Caco-2 (cell line): ENCODE measurements around the gene RAB3C. TPM values are rescaled to one million over a fixed set of nuclear protein-coding genes. Genes with fewer than 3 reads are reported as not detected.
"Not testable (repeated sequence)": the region's sequence is repeated elsewhere in the genome, so short reads cannot be mapped to it uniquely, and the experiment has no call there.

ENCODE experiments used
- BruUV-seq: library from RNA; stranded (reverse); fragments of 400-500 nt; replicated peaks from 2 replicates; lab custom pipeline; 2021; lab: Mats Ljungman, UMichigan
- CTCF ChIA-PET: fragments of 300-600 bp; sonication (Branson Sonifier 250); formaldehyde crosslinking; loops from one replicate; lab custom pipeline; 2022; ENCODE audit warnings: antibody characterized with exemption; lab: Charles Lee
- POLR2A ChIA-PET: fragments of 300-600 bp; sonication (Branson Sonifier 250); formaldehyde crosslinking; loops from one replicate; lab custom pipeline; 2022; ENCODE audit warnings: antibody characterized with exemption; lab: Charles Lee
- DNase-seq, 2 experiments: peaks; one replicate each; pipeline versions ENCODE4 v3.0.0 to v3.0.0-alpha.2; 2020 to 2022
- H3K27me3 ChIP-seq: replicated peaks from 2 replicates; pipeline ENCODE4 v1.6.0; 2011; ENCODE audit warnings: low read length; ENCODE audit not compliant: control insufficient read depth, insufficient read depth
- H3K36me3 ChIP-seq: 2 replicates; pipeline ENCODE4 v1.5.1; 2011; ENCODE audit warnings: low read length; ENCODE audit not compliant: control insufficient read depth, insufficient read depth
- H3K4me1 ChIP-seq: fragments of 250-450 bp; sonication (Bioruptor Pico); 2 replicates; pipeline ENCODE4 v1.5.1; 2020; ENCODE audit warnings: mild to moderate bottlenecking
- H3K4me3 ChIP-seq: 2 replicates; pipeline ENCODE4 v1.5.1; 2011; ENCODE audit warnings: low read depth, mild to moderate bottlenecking, control low read depth, low read length
- H3K9me3 ChIP-seq: fragments of 250-450 bp; sonication (Bioruptor Pico); 2 replicates; pipeline ENCODE4 v1.5.1; 2020; ENCODE audit warnings: mild to moderate bottlenecking, moderate library complexity
- H3K27ac Mint-ChIP-seq: one replicate; pipeline ENCODE4 v1.8.0; 2022; ENCODE audit warnings: mixed read lengths; ENCODE audit not compliant: unreplicated experiment
- H3K27me3 Mint-ChIP-seq: one replicate; pipeline ENCODE4 v1.8.0; 2022; ENCODE audit warnings: mixed read lengths; ENCODE audit not compliant: insufficient read depth, unreplicated experiment
- H3K36me3 Mint-ChIP-seq: one replicate; pipeline ENCODE4 v1.8.0; 2022; ENCODE audit warnings: mild to moderate bottlenecking, mixed read lengths; ENCODE audit not compliant: insufficient read depth, unreplicated experiment
- H3K4me1 Mint-ChIP-seq: one replicate; pipeline ENCODE4 v1.8.0; 2022; ENCODE audit warnings: low read depth, mixed read lengths; ENCODE audit not compliant: unreplicated experiment
- H3K4me3 Mint-ChIP-seq: one replicate; pipeline ENCODE4 v1.8.0; 2022; ENCODE audit warnings: mild to moderate bottlenecking, moderate library complexity, mixed read lengths; ENCODE audit not compliant: unreplicated experiment
- H3K9me3 Mint-ChIP-seq: one replicate; pipeline ENCODE4 v1.8.0; 2022; ENCODE audit warnings: mixed read lengths; ENCODE audit not compliant: unreplicated experiment
- CTCF ChIP-seq, 2 experiments: fragments of 200-600 bp in 1 of 2; IDR thresholded peaks; 1 replicate in 1 of 2; 2 replicates in 1 of 2; pipeline versions ENCODE4 v1.5.1 to v1.8.0; 2011 to 2022; ENCODE audit warnings: antibody characterized with exemption in 1 of 2, control low read depth in 1 of 2, inconsistent platforms in 1 of 2, low read depth in 1 of 2, low read length in 1 of 2, mild to moderate bottlenecking in 1 of 2, moderate library complexity in 1 of 2; ENCODE audit not compliant: insufficient read depth in 1 of 2, severe bottlenecking in 1 of 2, unreplicated experiment in 1 of 2
- intact Hi-C: fragments of 100-400 bp; cut with micrococcal nuclease; formaldehyde crosslinking; loops from one replicate; pipeline ENCODE4 v1.10.0; 2022; ENCODE audit not compliant: unreplicated experiment
- total RNA-seq: library from RNA; stranded (reverse); gene quantifications from 2 replicates; pipeline ENCODE4 v1.2.3, GENCODE V29; 2022

The RAB3C gene
- total RNA-seq, 1 experiment from 2014 or later: not detected

DNA sequence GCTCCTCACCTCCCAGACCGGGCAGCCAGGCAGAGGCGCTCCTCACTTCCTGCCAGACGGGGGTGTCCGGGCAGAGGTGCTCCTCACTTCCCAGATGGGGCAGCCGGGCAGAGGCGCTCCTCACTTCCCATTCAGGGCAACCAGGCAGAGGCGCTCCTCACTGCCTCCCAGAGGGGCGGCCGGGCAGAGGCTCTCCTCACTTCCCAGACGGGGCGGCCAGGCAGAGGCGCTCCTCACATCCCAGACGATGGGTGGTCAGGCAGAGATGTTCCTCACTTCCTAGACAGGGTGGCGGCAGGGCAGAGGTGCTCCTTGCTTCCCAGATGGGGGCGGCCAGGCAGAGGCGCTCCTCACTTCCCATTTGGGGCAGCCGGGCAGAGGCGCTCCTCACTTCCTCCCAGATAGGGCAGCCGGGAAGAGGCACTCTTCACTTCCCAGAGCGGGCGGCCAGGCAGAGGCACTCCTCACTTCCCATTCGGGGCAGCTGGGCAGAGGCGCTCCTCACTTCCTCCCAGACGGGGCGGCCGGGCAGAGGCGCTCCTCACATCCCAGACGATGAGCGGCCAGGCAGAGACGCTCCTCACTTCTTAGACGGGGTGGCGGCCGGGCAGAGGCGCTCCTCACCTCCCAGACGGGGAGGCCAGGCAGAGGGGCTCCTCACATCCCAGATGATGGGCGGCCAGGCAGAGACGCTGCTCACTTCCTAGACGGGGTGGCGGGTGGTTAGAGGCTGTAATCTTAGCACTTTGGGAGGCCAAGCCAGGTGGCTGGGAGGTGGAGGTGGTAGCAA lies 18.6 kb upstream of the RAB3C start:
- H3K27ac Mint-ChIP-seq, H3K4me3 ChIP-seq, H3K27me3 Mint-ChIP-seq, intact Hi-C loops, H3K9me3 Mint-ChIP-seq, H3K9me3 ChIP-seq, DNase-seq, H3K4me1 Mint-ChIP-seq, H3K27me3 ChIP-seq, CTCF ChIA-PET, H3K4me3 Mint-ChIP-seq, POLR2A ChIA-PET, H3K36me3 ChIP-seq, H3K36me3 Mint-ChIP-seq, BruUV-seq, H3K4me1 ChIP-seq: not testable (repeated sequence)

DNA sequence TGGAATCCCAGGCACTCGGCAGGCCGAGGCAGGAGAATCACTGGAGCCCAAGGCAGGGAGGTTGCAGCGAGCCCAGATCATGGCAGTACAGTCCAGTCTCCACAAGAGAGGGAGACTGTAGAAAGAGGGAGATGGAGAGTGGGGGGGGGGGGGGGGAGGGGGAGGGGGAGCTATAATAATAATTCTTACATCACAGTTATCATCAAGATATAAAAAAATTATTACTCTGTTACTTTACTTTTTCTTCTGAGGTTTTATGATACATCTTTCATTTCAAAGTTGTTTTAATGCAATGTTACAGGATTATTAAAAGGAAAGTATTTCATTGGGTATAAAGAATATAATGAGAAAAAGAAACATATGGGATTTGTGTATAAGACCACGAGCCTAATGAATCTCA lies 17.8 kb upstream of the RAB3C start:
- H3K4me3 Mint-ChIP-seq: no peak overlapping the region
- BruUV-seq: no TSS peak
- DNase-seq: no peak
- Histone ChIP-seq H3K27me3 (no peaks in the 10 kb centered on the region), H3K4me1 (0 out of 2 replicates have a peak, but pooled peaks cover 4% of the 10 kb centered on the region), H3K9me3 (peaks cover 3% of the 10 kb centered on the region; the same call in 1 of the 2 replicates), H3K36me3 (no peaks in the 10 kb centered on the region), H3K4me3 (no peak overlapping the region)
- no peaks in the 10 kb centered on the region for H3K27me3 Mint-ChIP-seq
- intact Hi-C loops: loop anchor here (5.0 kb wide), 1 partner anchor 68 kb away; no protein-coding TSS in a partner anchor
- no peak for TF ChIP-seq CTCF (IDR thresholded peaks at IDR 0.05; ENCODE audit: insufficient read depth in 1 of 2, low read depth in 1 of 2, low read length in 1 of 2, severe bottlenecking in 1 of 2, unreplicated experiment in 1 of 2)
- no peaks in the 10 kb centered on the region for H3K4me1 Mint-ChIP-seq
- peaks cover 6% of the 10 kb centered on the region for H3K9me3 Mint-ChIP-seq
- ChIA-PET POLR2A (no interaction called here), CTCF (no interaction called here)
- no peaks in the 10 kb centered on the region for H3K36me3 Mint-ChIP-seq
- no peak overlapping the region for H3K27ac Mint-ChIP-seq

GRCh38 chr5:58571501-58571900 lies 11.4 kb upstream of the RAB3C start:
- Histone ChIP-seq H3K4me3 (no peak overlapping the region), H3K9me3 (no peaks in the 10 kb centered on the region), H3K4me1 (0 out of 2 replicates have a peak, but pooled peaks cover 4% of the 10 kb centered on the region), H3K36me3 (no peaks in the 10 kb centered on the region), H3K27me3 (no peaks in the 10 kb centered on the region)
- no peak for DNase-seq
- no peak overlapping the region for H3K4me3 Mint-ChIP-seq
- no peaks in the 10 kb centered on the region for H3K4me1 Mint-ChIP-seq
- no peak overlapping the region for H3K27ac Mint-ChIP-seq
- intact Hi-C loops: no loop called here
- no peaks in the 10 kb centered on the region for H3K36me3 Mint-ChIP-seq
- H3K27me3 Mint-ChIP-seq: peaks cover 3% of the 10 kb centered on the region
- ChIA-PET CTCF (no interaction called here), POLR2A (no interaction called here)
- BruUV-seq: no TSS peak
- no peak for TF ChIP-seq CTCF (IDR thresholded peaks at IDR 0.05; ENCODE audit: insufficient read depth in 1 of 2, low read depth in 1 of 2, low read length in 1 of 2, severe bottlenecking in 1 of 2, unreplicated experiment in 1 of 2)
- H3K9me3 Mint-ChIP-seq: no peaks in the 10 kb centered on the region

DNA sequence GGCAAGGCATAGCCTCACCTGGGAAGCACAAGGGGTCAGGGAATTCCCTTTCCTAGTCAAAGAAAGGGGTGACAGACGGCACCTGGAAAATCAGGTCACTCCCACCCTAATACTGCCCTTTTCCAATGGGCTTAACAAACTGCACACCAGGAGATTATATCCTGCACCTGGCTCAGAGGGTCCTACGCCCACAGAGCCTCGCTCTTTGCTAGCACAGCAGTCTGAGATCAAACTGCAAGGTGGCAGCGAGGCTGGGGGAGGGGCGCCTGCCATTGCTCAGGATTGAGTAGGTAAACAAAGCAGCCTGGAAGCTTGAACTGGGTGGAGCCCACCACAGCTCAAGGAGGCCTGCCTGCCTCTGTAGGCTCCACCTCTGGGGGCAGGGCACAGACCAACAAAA lies 9.9 kb upstream of the RAB3C start:
- H3K27me3 ChIP-seq, H3K36me3 Mint-ChIP-seq, BruUV-seq, H3K9me3 ChIP-seq, H3K4me3 ChIP-seq, H3K4me3 Mint-ChIP-seq, H3K27me3 Mint-ChIP-seq, POLR2A ChIA-PET, H3K9me3 Mint-ChIP-seq, H3K27ac Mint-ChIP-seq, H3K4me1 ChIP-seq, H3K4me1 Mint-ChIP-seq, intact Hi-C loops, CTCF ChIA-PET, DNase-seq, H3K36me3 ChIP-seq: not testable (repeated sequence)
